Ascending aorta (tissue), 2 donors: ENCODE data around the gene ARID4B. TPM values are rescaled to one million over a fixed set of nuclear protein-coding genes. Genes with fewer than 3 reads are reported as not detected.

Experiments used
- DNase-seq, 2 donors: peaks; one replicate each; pipeline ENCODE4 v3.0.0-alpha.2; 2019; ENCODE audit warnings: low spot score in 2 of 2
- H3K27ac ChIP-seq, 2 donors: fragments of 200-600 bp; sonication (generic); one replicate each; pipeline ENCODE4 v1.5.1; 2016 to 2017; ENCODE audit warnings: mild to moderate bottlenecking in 1 of 2
- H3K27me3 ChIP-seq: fragments of 200-600 bp; sonication (generic); one replicate; pipeline ENCODE4 v1.5.1; 2017
- H3K36me3 ChIP-seq, 2 donors: fragments of 200-600 bp; sonication (generic); one replicate each; pipeline ENCODE4 v1.5.1; 2016
- H3K4me1 ChIP-seq, 2 donors: fragments of 200-600 bp; sonication (generic); one replicate each; pipeline ENCODE4 v1.5.1; 2016 to 2017; ENCODE audit warnings: mild to moderate bottlenecking in 1 of 2
- H3K4me3 ChIP-seq, 2 donors: fragments of 200-600 bp; sonication (generic); one replicate each; pipeline ENCODE4 v1.5.1; 2016 to 2017; ENCODE audit warnings: mild to moderate bottlenecking in 1 of 2
- H3K9me3 ChIP-seq, 2 donors: fragments of 200-600 bp; sonication (generic); one replicate each; pipeline ENCODE4 v1.5.1; 2016
- intact Hi-C: fragments of 100-400 bp; cut with DNase I; formaldehyde crosslinking; loops from one replicate; pipeline ENCODE4 v1.15.1; 2023
- total RNA-seq: library from RNA; depleted of rRNA; stranded (reverse); fragments of >200 nt; gene quantifications from one replicate; pipeline ENCODE4 v1.1.0, GENCODE V29; 2016
- TF ChIP-seq, protein P1 (sequence below), 3 experiments: fragments of 200-600 bp in 2 of 3; fragments of 450-650 bp in 1 of 3; sonication (generic) in 2 of 3; IDR thresholded peaks; one replicate each; pipeline ENCODE4 v1.5.1; 2016 to 2019; ENCODE audit warnings: antibody characterized with exemption in 3 of 3, mild to moderate bottlenecking in 1 of 3, moderate library complexity in 1 of 3

The ARID4B gene
- total RNA-seq, 1 donor from 2014 or later = 22.5 TPM

- TF ChIP-seq, protein P1, sequence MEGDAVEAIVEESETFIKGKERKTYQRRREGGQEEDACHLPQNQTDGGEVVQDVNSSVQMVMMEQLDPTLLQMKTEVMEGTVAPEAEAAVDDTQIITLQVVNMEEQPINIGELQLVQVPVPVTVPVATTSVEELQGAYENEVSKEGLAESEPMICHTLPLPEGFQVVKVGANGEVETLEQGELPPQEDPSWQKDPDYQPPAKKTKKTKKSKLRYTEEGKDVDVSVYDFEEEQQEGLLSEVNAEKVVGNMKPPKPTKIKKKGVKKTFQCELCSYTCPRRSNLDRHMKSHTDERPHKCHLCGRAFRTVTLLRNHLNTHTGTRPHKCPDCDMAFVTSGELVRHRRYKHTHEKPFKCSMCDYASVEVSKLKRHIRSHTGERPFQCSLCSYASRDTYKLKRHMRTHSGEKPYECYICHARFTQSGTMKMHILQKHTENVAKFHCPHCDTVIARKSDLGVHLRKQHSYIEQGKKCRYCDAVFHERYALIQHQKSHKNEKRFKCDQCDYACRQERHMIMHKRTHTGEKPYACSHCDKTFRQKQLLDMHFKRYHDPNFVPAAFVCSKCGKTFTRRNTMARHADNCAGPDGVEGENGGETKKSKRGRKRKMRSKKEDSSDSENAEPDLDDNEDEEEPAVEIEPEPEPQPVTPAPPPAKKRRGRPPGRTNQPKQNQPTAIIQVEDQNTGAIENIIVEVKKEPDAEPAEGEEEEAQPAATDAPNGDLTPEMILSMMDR (IDR thresholded peaks at IDR 0.05) = no peak
- peaks cover 0 to 5% of the 10 kb centered on the region in 2 donors for H3K36me3 ChIP-seq
- no peaks in the 10 kb centered on the region for H3K9me3 ChIP-seq
- intact Hi-C loops = no loop called here
- H3K4me3 ChIP-seq = no peak overlapping the region
- DNase-seq = no peak
- H3K27ac ChIP-seq = no peak overlapping the region
- no peaks in the 10 kb centered on the region for H3K27me3 ChIP-seq
- no peaks in the 10 kb centered on the region for H3K4me1 ChIP-seq
Measured at GRCh38 chr1:235250430-235250829, 77.5 kb downstream of the ARID4B start.

DNA sequence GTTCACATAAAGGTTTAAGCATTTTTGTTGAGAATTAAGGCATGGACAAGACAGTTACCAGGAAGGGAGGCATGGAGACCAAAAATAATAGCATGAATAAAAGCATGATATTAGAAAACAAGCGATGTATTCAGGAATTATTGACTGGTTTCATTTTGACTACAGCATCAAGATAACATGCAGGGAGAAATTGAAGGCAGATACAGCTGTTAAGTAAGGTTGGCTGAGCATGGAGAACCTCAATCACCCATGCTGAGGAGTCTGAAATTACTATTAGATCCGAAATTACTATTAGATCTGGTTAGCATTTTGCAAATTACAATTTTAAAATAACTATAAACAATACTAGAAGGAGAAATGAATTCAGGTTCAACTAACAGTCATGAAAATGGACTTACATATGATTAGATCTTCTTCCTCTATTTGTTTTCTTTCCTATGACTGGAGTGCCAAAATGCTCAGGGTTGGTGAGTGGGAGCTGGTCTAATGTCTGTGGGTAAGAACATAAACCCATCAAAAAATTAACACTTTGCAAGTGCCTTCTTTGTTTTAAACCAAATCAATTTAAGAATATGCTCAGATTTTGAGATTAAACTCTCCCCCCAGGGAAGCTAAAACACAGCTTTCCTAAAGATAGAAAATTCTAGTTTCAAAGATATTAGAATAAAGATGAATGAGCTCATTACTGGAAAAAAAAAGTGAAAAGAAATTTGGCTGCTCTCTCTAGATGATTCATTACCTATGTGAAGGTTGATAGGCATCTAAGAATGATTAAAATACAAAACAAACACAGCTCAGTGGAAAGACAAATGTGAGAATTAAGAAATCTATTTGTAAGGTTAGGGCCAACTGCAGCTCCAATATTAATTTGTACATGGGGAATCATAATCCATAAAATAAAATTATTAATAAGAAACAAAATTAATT lies 81.7 kb downstream of the ARID4B start:
- DNase-seq = no peak
- no peak overlapping the region for H3K4me3 ChIP-seq
- H3K27ac ChIP-seq = no peak overlapping the region
- H3K4me1 ChIP-seq = no peaks in the 10 kb centered on the region
- TF ChIP-seq, protein P1 (IDR thresholded peaks at IDR 0.05) = no peak
- intact Hi-C loops = no loop called here
- peaks cover 0 to 14% of the 10 kb centered on the region in 2 donors for H3K36me3 ChIP-seq
- H3K27me3 ChIP-seq = no peaks in the 10 kb centered on the region
- H3K9me3 ChIP-seq = no peaks in the 10 kb centered on the region

GRCh38 chr1:235244974-235245592 lies 82.9 kb downstream of the ARID4B start:
- DNase-seq = no peak
- TF ChIP-seq, protein P1 (IDR thresholded peaks at IDR 0.05) = no peak
- H3K36me3 ChIP-seq = peaks cover 0 to 14% of the 10 kb centered on the region in 2 donors
- intact Hi-C loops = no loop called here
- no peaks in the 10 kb centered on the region for H3K4me1 ChIP-seq
- no peak overlapping the region for H3K27ac ChIP-seq
- H3K27me3 ChIP-seq = no peaks in the 10 kb centered on the region
- no peak overlapping the region for H3K4me3 ChIP-seq
- no peaks in the 10 kb centered on the region for H3K9me3 ChIP-seq

DNA sequence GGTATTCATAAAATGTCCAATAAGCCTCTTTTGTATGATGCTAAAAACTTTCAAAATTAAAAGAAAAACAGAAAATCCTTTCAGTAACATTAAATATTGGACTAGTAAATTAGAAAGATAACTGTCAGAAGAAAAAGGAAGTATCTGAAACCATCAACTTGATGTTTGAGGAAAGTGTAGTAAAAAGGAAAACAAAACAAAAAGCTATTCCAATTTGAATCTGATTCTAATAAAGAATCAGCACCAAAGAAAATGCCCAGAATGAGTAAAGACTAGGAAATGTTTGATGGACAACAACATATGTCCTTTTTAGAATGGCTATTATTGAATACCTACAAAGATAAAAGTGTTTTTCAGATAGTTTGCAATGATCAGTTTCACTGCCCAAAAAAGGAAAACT lies 87.0 kb downstream of the ARID4B start:
- H3K36me3 ChIP-seq = peaks cover 4 to 33% of the 10 kb centered on the region in 2 donors
- H3K27ac ChIP-seq = no peak overlapping the region
- H3K9me3 ChIP-seq = no peaks in the 10 kb centered on the region
- no peak overlapping the region for H3K4me3 ChIP-seq
- TF ChIP-seq, protein P1 (IDR thresholded peaks at IDR 0.05) = no peak
- intact Hi-C loops = no loop called here
- no peak for DNase-seq
- H3K4me1 ChIP-seq = no peaks in the 10 kb centered on the region
- no peaks in the 10 kb centered on the region for H3K27me3 ChIP-seq

DNA sequence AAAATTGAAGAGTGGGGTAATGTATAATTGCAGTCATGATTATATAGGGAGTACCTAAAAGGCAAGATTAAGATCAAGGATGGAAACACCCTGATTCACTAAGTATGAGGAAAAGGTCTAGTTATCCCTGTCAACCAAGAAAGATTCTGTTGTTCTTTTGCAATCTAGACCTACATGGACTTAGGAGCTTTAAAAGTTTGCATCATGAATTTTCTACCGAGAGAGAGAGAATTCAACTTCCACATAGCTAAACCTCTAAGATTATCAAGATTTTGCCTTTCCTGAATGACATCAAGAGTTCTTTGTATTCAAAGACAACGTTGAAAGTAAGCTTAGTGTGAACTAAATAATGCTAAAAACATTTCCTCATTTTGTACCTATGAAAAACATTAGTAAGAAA lies 88.1 kb downstream of the ARID4B start:
- DNase-seq = no peak
- Histone ChIP-seq H3K36me3 (peaks cover 4 to 29% of the 10 kb centered on the region in 2 donors), H3K27ac (no peak overlapping the region), H3K4me3 (no peak overlapping the region), H3K9me3 (no peaks in the 10 kb centered on the region), H3K4me1 (no peaks in the 10 kb centered on the region), H3K27me3 (no peaks in the 10 kb centered on the region)
- TF ChIP-seq, protein P1 (IDR thresholded peaks at IDR 0.05) = no peak
- intact Hi-C loops = no loop called here
